ENCODE measurements around the gene CSTA. TPM values are rescaled to one million over a fixed set of nuclear protein-coding genes. Genes with fewer than 3 reads are reported as not detected.

CSTA gene
- polyA plus RNA-seq, 1 donor from 2014 or later = not detected

DNA sequence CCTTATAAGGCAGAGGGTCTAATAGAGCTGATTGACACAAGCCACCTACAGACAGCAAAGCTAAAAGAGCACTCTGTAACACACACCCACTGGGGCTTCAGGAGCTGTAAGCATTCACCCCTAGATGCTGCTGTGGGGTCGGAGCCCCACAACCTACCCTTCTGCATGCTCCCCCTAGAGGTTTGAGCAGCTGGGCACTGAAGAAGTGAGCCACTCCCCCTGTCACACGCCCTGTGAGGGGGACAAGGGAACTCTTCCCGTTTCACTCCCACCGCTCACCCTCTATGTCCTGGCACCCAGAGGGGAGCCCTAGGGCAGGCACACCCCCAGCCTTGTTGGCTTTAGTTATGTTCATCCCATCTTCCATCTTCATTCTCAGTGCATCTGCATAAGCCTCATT lies 9.4 kb upstream of the CSTA start:
- no peak overlapping the region for H3K27ac ChIP-seq (ENCODE audit: low read length)
- no peaks in the 10 kb centered on the region for H4K20me1 ChIP-seq (ENCODE audit: insufficient read depth)
- H3K4me2 ChIP-seq (ENCODE audit: low read length) = no peak overlapping the region

DNA sequence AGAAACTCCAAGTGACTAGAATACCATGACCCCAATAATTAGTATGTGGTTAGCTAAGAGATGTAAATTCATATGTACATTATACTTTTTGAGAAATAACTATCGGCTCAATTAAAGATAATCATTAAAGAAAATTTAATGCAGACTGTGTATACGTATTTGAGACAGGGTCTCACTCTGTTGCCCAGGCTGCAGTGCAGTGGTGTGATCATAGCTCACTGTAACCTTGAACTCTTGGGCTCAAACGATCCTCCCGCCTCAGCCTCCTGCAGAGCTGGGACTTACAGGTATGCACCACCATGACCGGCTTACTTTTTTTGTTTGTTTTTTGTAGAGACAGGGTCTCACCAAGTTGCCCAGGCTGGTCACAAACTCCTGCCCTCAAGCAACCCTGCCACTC lies 8.7 kb upstream of the CSTA start:
- Histone ChIP-seq H3K79me2 (replicated peaks; ENCODE audit: insufficient read depth, low read length) (no peaks in the 10 kb centered on the region), H3K9ac (ENCODE audit: low read length) (no peak overlapping the region), H4K20me1 (ENCODE audit: insufficient read depth) (no peaks in the 10 kb centered on the region), H3K4me3 (ENCODE audit: low read length) (no peak overlapping the region), H3K9me3 (ENCODE audit: low read length) (no peaks in the 10 kb centered on the region), H3K27me3 (ENCODE audit: insufficient read depth, low read depth, low read length) (no peaks in the 10 kb centered on the region), H2AFZ (ENCODE audit: low read depth, low read length) (no peak overlapping the region), H3K27ac (ENCODE audit: low read length) (no peak overlapping the region), H3K9me2 (ENCODE audit: insufficient read depth, low read length) (no peaks in the 10 kb centered on the region), H3F3A (ENCODE audit: insufficient read depth, low read length, poor library complexity, severe bottlenecking) (no peaks in the 10 kb centered on the region), H3K4me2 (ENCODE audit: low read length) (no peak overlapping the region), H3K36me3 (ENCODE audit: insufficient read depth, low read length) (no peaks in the 10 kb centered on the region)
- TF ChIP-seq CTCF (IDR thresholded peaks at IDR 0.05; ENCODE audit: poor library complexity, severe bottlenecking) = no peak
- no peak for TF ChIP-seq TAF1 (IDR thresholded peaks at IDR 0.05; ENCODE audit: low read depth)
- no peak for TF ChIP-seq EP300 (conservative IDR thresholded peaks at IDR 0.05; ENCODE audit: poor library complexity, severe bottlenecking)
- TF ChIP-seq REST (IDR thresholded peaks at IDR 0.05; ENCODE audit: borderline replicate concordance) = no peak
- TF ChIP-seq EZH2 (IDR thresholded peaks at IDR 0.05; ENCODE audit: borderline replicate concordance, insufficient read depth, low read length, poor library complexity, severe bottlenecking) = no peak
- no peak for TF ChIP-seq SMC3 (conservative IDR thresholded peaks at IDR 0.05; ENCODE audit: poor library complexity)
- no peak for TF ChIP-seq POLR2AphosphoS5 (IDR thresholded peaks at IDR 0.05)

More for the DNA sequence above, 9.4 kb upstream of the CSTA start:
- H3F3A ChIP-seq (ENCODE audit: insufficient read depth, low read length, poor library complexity, severe bottlenecking) = no peaks in the 10 kb centered on the region
- H2AFZ ChIP-seq (ENCODE audit: low read depth, low read length) = no peak overlapping the region
- H3K9me2 ChIP-seq (ENCODE audit: insufficient read depth, low read length) = no peaks in the 10 kb centered on the region
- TF ChIP-seq POLR2AphosphoS5 (IDR thresholded peaks at IDR 0.05) (no peak), CTCF (IDR thresholded peaks at IDR 0.05; ENCODE audit: poor library complexity, severe bottlenecking) (no peak), RAD21 (conservative IDR thresholded peaks at IDR 0.05) (no peak), EZH2 (IDR thresholded peaks at IDR 0.05; ENCODE audit: borderline replicate concordance, insufficient read depth, low read length, poor library complexity, severe bottlenecking) (no peak), REST (IDR thresholded peaks at IDR 0.05; ENCODE audit: borderline replicate concordance) (no peak), MXI1 (conservative IDR thresholded peaks at IDR 0.05; ENCODE audit: poor library complexity, severe bottlenecking) (no peak), SMC3 (conservative IDR thresholded peaks at IDR 0.05; ENCODE audit: poor library complexity) (no peak), EP300 (conservative IDR thresholded peaks at IDR 0.05; ENCODE audit: poor library complexity, severe bottlenecking) (no peak), TAF1 (IDR thresholded peaks at IDR 0.05; ENCODE audit: low read depth) (no peak)
- H3K9me3 ChIP-seq (ENCODE audit: low read length) = no peaks in the 10 kb centered on the region
- no peak overlapping the region for H3K9ac ChIP-seq (ENCODE audit: low read length)
- no peaks in the 10 kb centered on the region for H3K27me3 ChIP-seq (ENCODE audit: insufficient read depth, low read depth, low read length)
- H3K4me3 ChIP-seq (ENCODE audit: low read length) = no peak overlapping the region
- H3K79me2 ChIP-seq (replicated peaks; ENCODE audit: insufficient read depth, low read length) = no peaks in the 10 kb centered on the region
- H3K36me3 ChIP-seq (ENCODE audit: insufficient read depth, low read length) = no peaks in the 10 kb centered on the region
